H9 (cell line): Measurements from ENCODE around the gene COL4A2. TPM values are rescaled to one million over a fixed set of nuclear protein-coding genes. Genes with fewer than 3 reads are reported as not detected.

Source experiments
- DNase-seq: peaks from one replicate; pipeline ENCODE4 v3.0.0-alpha.2; 2017
- H2AFZ ChIP-seq: one replicate; pipeline ENCODE4 v1.6.1; 2013; ENCODE audit warnings: mild to moderate bottlenecking, low read length, control low read depth, moderate library complexity
- H2AK5ac ChIP-seq: 2 replicates; pipeline ENCODE4 v1.6.1; 2013; ENCODE audit warnings: low read length, control low read depth, mixed read lengths; ENCODE audit not compliant: insufficient read length
- H2BK120ac ChIP-seq: one replicate; pipeline ENCODE4 v1.6.1; 2013; ENCODE audit warnings: low read depth, mild to moderate bottlenecking, low read length, control low read depth, inconsistent platforms; ENCODE audit not compliant: poor library complexity, severe bottlenecking
- H2BK12ac ChIP-seq: 2 replicates; pipeline ENCODE4 v1.6.1; 2013; ENCODE audit warnings: low read length, control low read depth, mixed read lengths, low read depth; ENCODE audit not compliant: insufficient read length
- H2BK15ac ChIP-seq: 2 replicates; pipeline ENCODE4 v1.6.1; 2013; ENCODE audit warnings: low read depth, low read length, control low read depth
- H2BK20ac ChIP-seq: one replicate; pipeline ENCODE4 v1.6.1; 2013; ENCODE audit warnings: low read depth, mild to moderate bottlenecking, low read length, control low read depth, inconsistent platforms; ENCODE audit not compliant: poor library complexity, severe bottlenecking
- H2BK5ac ChIP-seq: 2 replicates; pipeline ENCODE4 v1.6.1; 2013; ENCODE audit warnings: low read length, control low read depth, mixed read lengths; ENCODE audit not compliant: insufficient read length
- H3K14ac ChIP-seq: 2 replicates; pipeline ENCODE4 v1.6.1; 2013; ENCODE audit warnings: low read length, control low read depth; ENCODE audit not compliant: insufficient read depth
- H3K18ac ChIP-seq: 2 replicates; pipeline ENCODE4 v1.6.1; 2013; ENCODE audit warnings: low read depth, mild to moderate bottlenecking, mixed read lengths, low read length, control low read depth; ENCODE audit not compliant: insufficient read length
- H3K23ac ChIP-seq: 2 replicates; pipeline ENCODE4 v1.6.1; 2013; ENCODE audit warnings: low read length, control low read depth, mixed read lengths, low read depth; ENCODE audit not compliant: insufficient read length
- H3K23me2 ChIP-seq: 2 replicates; pipeline ENCODE4 v1.6.1; 2013; ENCODE audit warnings: low read depth, mild to moderate bottlenecking, mixed read lengths, low read length, control low read depth; ENCODE audit not compliant: insufficient read length, poor library complexity, severe bottlenecking
- H3K27ac ChIP-seq: 2 replicates; pipeline ENCODE4 v1.5.1; 2013; ENCODE audit warnings: low read length, control low read depth, mixed read lengths, low read depth; ENCODE audit not compliant: insufficient read length
- H3K27me3 ChIP-seq: 2 replicates; pipeline ENCODE4 v1.6.1; 2013; ENCODE audit warnings: low read length, control low read depth, inconsistent platforms; ENCODE audit not compliant: insufficient read depth
- H3K4ac ChIP-seq: 2 replicates; pipeline ENCODE4 v1.6.1; 2013; ENCODE audit warnings: low read depth, mild to moderate bottlenecking, control low read depth, inconsistent platforms, low read length, moderate library complexity
- H3K4me1 ChIP-seq: 2 replicates; pipeline ENCODE4 v1.6.1; 2013; ENCODE audit warnings: low read length, control low read depth, inconsistent platforms; ENCODE audit not compliant: insufficient read depth
- H3K4me2 ChIP-seq: 2 replicates; pipeline ENCODE4 v1.6.1; 2013; ENCODE audit warnings: low read length, control low read depth, mixed read lengths; ENCODE audit not compliant: insufficient read length, insufficient read depth
- H3K56ac ChIP-seq: 2 replicates; pipeline ENCODE4 v1.6.1; 2013; ENCODE audit warnings: low read depth, mild to moderate bottlenecking, mixed read lengths, low read length, control low read depth; ENCODE audit not compliant: insufficient read length
- H3K79me1 ChIP-seq: 2 replicates; pipeline ENCODE4 v1.6.1; 2013; ENCODE audit warnings: low read depth, mild to moderate bottlenecking, moderate library complexity, low read length, control low read depth, inconsistent platforms; ENCODE audit not compliant: insufficient read depth, poor library complexity, severe bottlenecking
- H3K79me2 ChIP-seq: 2 replicates; pipeline ENCODE4 v1.6.1; 2013; ENCODE audit warnings: low read length, control low read depth, inconsistent platforms; ENCODE audit not compliant: insufficient read depth
- H3K9ac ChIP-seq: 2 replicates; pipeline ENCODE4 v1.6.1; 2013; ENCODE audit warnings: low read length, control low read depth, mixed read lengths; ENCODE audit not compliant: insufficient read length; ENCODE audit errors: extremely low read depth
- H3K9me3 ChIP-seq: one replicate; pipeline ENCODE4 v1.6.1; 2013; ENCODE audit warnings: low read depth, low read length, inconsistent platforms; ENCODE audit not compliant: control insufficient read depth
- H3T11ph ChIP-seq: one replicate; pipeline ENCODE4 v1.6.1; 2013; ENCODE audit warnings: mild to moderate bottlenecking, low read length, control low read depth, inconsistent platforms
- H4K20me1 ChIP-seq: one replicate; pipeline ENCODE4 v1.6.1; 2013; ENCODE audit not compliant: control insufficient read depth, insufficient read length, insufficient read depth
- H4K5ac ChIP-seq: 2 replicates; pipeline ENCODE4 v1.6.1; 2013; ENCODE audit warnings: low read depth, mild to moderate bottlenecking, mixed read lengths, low read length, control low read depth; ENCODE audit not compliant: insufficient read length
- H4K8ac ChIP-seq: replicated peaks from 2 replicates; pipeline ENCODE4 v1.6.1; 2013; ENCODE audit warnings: low read length, control low read depth, mixed read lengths, low read depth; ENCODE audit not compliant: insufficient read length
- H4K91ac ChIP-seq: 2 replicates; pipeline ENCODE4 v1.6.1; 2013; ENCODE audit warnings: low read depth, mild to moderate bottlenecking, moderate library complexity, mixed read lengths, low read length, control low read depth; ENCODE audit not compliant: insufficient read length
- H3K27ac Mint-ChIP-seq, 3 experiments: 2 replicates in 2 of 3; 3 replicates in 1 of 3; pipeline ENCODE4 v1.8.0; 2020 to 2021; ENCODE audit warnings: mixed read lengths in 3 of 3, mild to moderate bottlenecking in 1 of 3, moderate library complexity in 1 of 3
- H3K27me3 Mint-ChIP-seq: 2 replicates; pipeline ENCODE4 v1.8.0; 2021; ENCODE audit warnings: low read depth, mild to moderate bottlenecking, moderate library complexity, mixed read lengths
- H3K36me3 Mint-ChIP-seq, 3 experiments: 2 replicates in 2 of 3; 3 replicates in 1 of 3; pipeline ENCODE4 v1.8.0; 2020 to 2021; ENCODE audit warnings: low read depth in 3 of 3, mixed read lengths in 3 of 3; ENCODE audit not compliant: insufficient read depth in 1 of 3
- H3K4me1 Mint-ChIP-seq, 2 experiments: 2 replicates each; pipeline ENCODE4 v1.8.0; 2020; ENCODE audit warnings: mixed read lengths in 2 of 2
- H3K4me3 Mint-ChIP-seq, 2 experiments: 2 replicates in 1 of 2; 3 replicates in 1 of 2; pipeline ENCODE4 v1.8.0; 2020 to 2021; ENCODE audit warnings: mild to moderate bottlenecking in 2 of 2, mixed read lengths in 2 of 2, moderate library complexity in 1 of 2
- H3K9me3 Mint-ChIP-seq, 2 experiments: 2 replicates in 1 of 2; 3 replicates in 1 of 2; pipeline ENCODE4 v1.8.0; 2020; ENCODE audit warnings: mild to moderate bottlenecking in 2 of 2, mixed read lengths in 2 of 2, moderate library complexity in 1 of 2
- CTCF ChIP-seq: fragments of 200-600 bp; sonication (generic); conservative IDR thresholded peaks from 3 replicates; pipeline ENCODE4 v1.8.0; 2021; ENCODE audit warnings: antibody characterized with exemption, mild to moderate bottlenecking
- WGBS: extraction: QIAGEN DNeasy Blood & Tissue Kit; methylation state at CpG from one replicate; pipeline ENCODE4 v1.1.7; 2013; ENCODE audit warnings: missing lambda C conversion rate, low lambda C conversion rate, mixed read lengths; ENCODE audit not compliant: insufficient read length; ENCODE audit errors: extremely low coverage; 5-methylcytosine and 5-hydroxymethylcytosine counted together
- microRNA-seq: library from miRNA; unstranded; fragments of <30 nt; microRNA quantifications from one replicate; pipeline ENCODE4, GENCODE V29; 2020; ENCODE audit warnings: borderline microRNAs expressed
- total RNA-seq: library from RNA; stranded (reverse); gene quantifications from 2 replicates; pipeline ENCODE4 v1.2.1, GENCODE V29; 2021

The COL4A2 gene
- total RNA-seq, 1 experiment from 2014 or later = 76.5 TPM

- Mint-ChIP-seq H3K27ac (no peak overlapping the region), H3K4me1 (peaks cover 29 to 44% of the 10 kb centered on the region in 2 experiments), H3K36me3 (peaks cover 3 to 11% (median 4%) of the 10 kb centered on the region in 3 experiments; a peak in 6 of 7 replicates), H3K4me3 (peak overlapping the region; percentile 76 to 94), H3K9me3 (peaks cover 0 to under 1% of the 10 kb centered on the region in 2 experiments; a peak in 1 of 5 replicates), H3K27me3 (peaks cover 15% of the 10 kb centered on the region)
- H3K18ac ChIP-seq = no peak overlapping the region
- peaks cover 4% of the 10 kb centered on the region for H3K23me2 ChIP-seq
- H3K9me3 ChIP-seq = no peaks in the 10 kb centered on the region
- H2AK5ac ChIP-seq = no peak overlapping the region
- H3K9ac ChIP-seq = peak overlapping the region; percentile 34
- no peak overlapping the region for H2BK20ac ChIP-seq
- H4K91ac ChIP-seq = no peak overlapping the region
- no peak overlapping the region for H4K8ac ChIP-seq
- WGBS = no CpG with 5 or more reads among the region's 24 CpGs
- H2BK120ac ChIP-seq = no peak overlapping the region
- no peaks in the 10 kb centered on the region for H3K79me1 ChIP-seq
- H3K4me1 ChIP-seq = peaks cover 13% of the 10 kb centered on the region; the same call in 1 of the 2 replicates
- no peak overlapping the region for H3T11ph ChIP-seq
- H3K56ac ChIP-seq = no peak overlapping the region
- no peak overlapping the region for H4K5ac ChIP-seq
- H3K27me3 ChIP-seq = no peaks in the 10 kb centered on the region; the same call in 1 of the 2 replicates
- H3K4me2 ChIP-seq = peak overlapping the region; percentile 52
- H3K27ac ChIP-seq = no peak overlapping the region
- TF ChIP-seq CTCF = no peak
- no peak overlapping the region for H2AFZ ChIP-seq
- no peak overlapping the region for H2BK15ac ChIP-seq
- H3K4ac ChIP-seq = no peak overlapping the region
- H3K14ac ChIP-seq = 0 out of 2 replicates have a peak overlapping the region, but pooled peaks have one; percentile 6
- no peak overlapping the region for H2BK5ac ChIP-seq
- H2BK12ac ChIP-seq = no peak overlapping the region
- H3K79me2 ChIP-seq = peaks cover 5% of the 10 kb centered on the region; the same call in 1 of the 2 replicates
- no peak overlapping the region for H3K23ac ChIP-seq
- no peak for DNase-seq
- no peaks in the 10 kb centered on the region for H4K20me1 ChIP-seq
Measured at GRCh38 chr13:110562036-110562597, 255.0 kb downstream of the COL4A2 start.

Small RNAs within 50 kb of the gene (microRNA-seq; reads per million reads assigned to microRNA genes)
- gene MIR8073 = not detected

Other genes with a start within 250 kb of the COL4A2 start
- 73.1 and 74.6 TPM in 2 replicates for gene COL4A1, start 127 bp upstream of the COL4A2 start, total RNA-seq